DOHH2 (cell line): ENCODE measurements around the gene ARF6.

Source experiments
- H3F3A ChIP-seq: fragments of 200-600 bp; sonication (generic), shearing (Covaris generic); 2 replicates; pipeline ENCODE4 v1.6.0; 2016; ENCODE audit warnings: antibody characterized with exemption, mild to moderate bottlenecking; ENCODE audit not compliant: control insufficient read depth, insufficient read depth
- H3K27ac ChIP-seq: fragments of 200-600 bp; sonication (generic); 2 replicates; pipeline ENCODE4 v1.5.1; 2014; ENCODE audit warnings: low read depth, mild to moderate bottlenecking, low read length, moderate library complexity
- H3K27me3 ChIP-seq: fragments of 200-600 bp; sonication (generic); 2 replicates; pipeline ENCODE4 v1.6.1; 2014; ENCODE audit warnings: mild to moderate bottlenecking, low read length, mixed read lengths; ENCODE audit not compliant: control insufficient read depth
- H3K36me3 ChIP-seq: fragments of 200-600 bp; sonication (generic); 2 replicates; pipeline ENCODE4 v1.6.1; 2014; ENCODE audit warnings: mild to moderate bottlenecking, low read length, moderate library complexity, mixed read lengths; ENCODE audit not compliant: control insufficient read depth
- H3K4me1 ChIP-seq: fragments of 200-600 bp; sonication (generic); 2 replicates; pipeline ENCODE4 v1.6.1; 2014; ENCODE audit warnings: mild to moderate bottlenecking, low read length, mixed read lengths; ENCODE audit not compliant: control insufficient read depth
- H3K4me2 ChIP-seq: fragments of 200-600 bp; sonication (generic); 2 replicates; pipeline ENCODE4 v1.6.0; 2014; ENCODE audit warnings: mild to moderate bottlenecking, low read length, moderate library complexity
- H3K4me3 ChIP-seq: fragments of 200-600 bp; sonication (generic); 2 replicates; pipeline ENCODE4 v1.5.1; 2014; ENCODE audit warnings: mild to moderate bottlenecking, low read length, mixed read lengths
- H3K79me2 ChIP-seq: fragments of 200-600 bp; sonication (generic); 2 replicates; pipeline ENCODE4 v1.6.1; 2014; ENCODE audit warnings: mild to moderate bottlenecking, low read length, mixed read lengths; ENCODE audit not compliant: control insufficient read depth
- H3K9me2 ChIP-seq: fragments of 200-600 bp; sonication (generic); replicated peaks from 2 replicates; pipeline ENCODE4 v1.6.1; 2014; ENCODE audit warnings: mild to moderate bottlenecking, low read length, mixed read lengths; ENCODE audit not compliant: control insufficient read depth
- H3K9me3 ChIP-seq: fragments of 200-600 bp; sonication (generic); 2 replicates; pipeline ENCODE4 v1.6.1; 2014; ENCODE audit warnings: antibody characterized with exemption, low read length, mixed read lengths; ENCODE audit not compliant: control insufficient read depth, insufficient read depth
- H4K20me1 ChIP-seq: fragments of 200-600 bp; sonication (generic); 2 replicates; pipeline ENCODE4 v1.6.0; 2014; ENCODE audit warnings: low read depth, mild to moderate bottlenecking, antibody characterized with exemption, low read length, moderate library complexity; ENCODE audit not compliant: control insufficient read depth, insufficient read depth
- CTCF ChIP-seq: fragments of 200-600 bp; sonication (generic); IDR thresholded peaks from one replicate; pipeline ENCODE4 v1.5.1; 2014; ENCODE audit warnings: antibody characterized with exemption, mild to moderate bottlenecking, low read depth, low read length; ENCODE audit not compliant: poor library complexity, severe bottlenecking
- EZH2phosphoT487 ChIP-seq: fragments of 200-600 bp; sonication (generic); IDR thresholded peaks from 2 replicates; pipeline ENCODE4 v1.6.1; 2017; ENCODE audit warnings: borderline replicate concordance, mild to moderate bottlenecking, antibody characterized with exemption, low read length, moderate library complexity, mixed read lengths

Gene ARF6

GRCh38 chr14:49931523-49931922 is 38.6 kb downstream of the ARF6 start:
- Histone ChIP-seq H3K4me2 (no peak overlapping the region; the same call in 1 of the 2 replicates), H3K4me3 (no peak overlapping the region), H3K4me1 (peaks cover 64% of the 10 kb centered on the region), H3K9me2 (no peaks in the 10 kb centered on the region), H3K27ac (peak overlapping the region; percentile 81), H3K9me3 (no peaks in the 10 kb centered on the region), H3K36me3 (no peaks in the 10 kb centered on the region), H3K27me3 (no peaks in the 10 kb centered on the region), H4K20me1 (no peaks in the 10 kb centered on the region), H3K79me2 (no peaks in the 10 kb centered on the region), H3F3A (peaks cover 25% of the 10 kb centered on the region)
- no peak for TF ChIP-seq CTCF
- TF ChIP-seq EZH2phosphoT487, result no peak

- peaks cover 23% of the 10 kb centered on the region for H3F3A ChIP-seq
- H3K36me3 ChIP-seq, result no peaks in the 10 kb centered on the region
- H3K79me2 ChIP-seq, result no peaks in the 10 kb centered on the region
- TF ChIP-seq CTCF, result no peak
- no peak for TF ChIP-seq EZH2phosphoT487
- no peak overlapping the region for H3K4me2 ChIP-seq
- H3K4me1 ChIP-seq, result peaks cover 48% of the 10 kb centered on the region
- H3K9me2 ChIP-seq, result no peaks in the 10 kb centered on the region
- no peak overlapping the region for H3K27ac ChIP-seq
- H4K20me1 ChIP-seq, result no peaks in the 10 kb centered on the region
- H3K27me3 ChIP-seq, result no peaks in the 10 kb centered on the region
- peaks cover 3% of the 10 kb centered on the region; the same call in 1 of the 2 replicates for H3K9me3 ChIP-seq
- H3K4me3 ChIP-seq, result no peak overlapping the region
These were observed 40.2 kb downstream of the ARF6 start for GRCh38 chr14:49933128-49933527.

- H3K79me2 ChIP-seq, result no peaks in the 10 kb centered on the region
- no peak overlapping the region for H3K4me3 ChIP-seq
- peaks cover 17% of the 10 kb centered on the region for H3F3A ChIP-seq
- H3K4me2 ChIP-seq, result no peak overlapping the region
- no peak overlapping the region for H3K27ac ChIP-seq
- TF ChIP-seq CTCF, result no peak
- TF ChIP-seq EZH2phosphoT487, result no peak
- H3K9me3 ChIP-seq, result peaks cover 3% of the 10 kb centered on the region; the same call in 1 of the 2 replicates
- no peaks in the 10 kb centered on the region for H3K9me2 ChIP-seq
- peaks cover 42% of the 10 kb centered on the region for H3K4me1 ChIP-seq
- H4K20me1 ChIP-seq, result no peaks in the 10 kb centered on the region
- H3K36me3 ChIP-seq, result no peaks in the 10 kb centered on the region
- H3K27me3 ChIP-seq, result no peaks in the 10 kb centered on the region
These were observed 40.8 kb downstream of the ARF6 start for GRCh38 chr14:49933704-49934103.
